Stimulated activated naive CD8-positive, alpha-beta T cell treated with anti-CD3 and anti-CD28 coated beads, Interleukin-15, Interleukin-2, amounts not matched to agents 100 U/mL and 50 U/mL, for 24 hours (primary cell): ENCODE data around the gene YPEL3.
"Not testable (repeated sequence)": the region's sequence is repeated elsewhere in the genome, so short reads cannot be mapped to it uniquely, and the experiment has no call there.

ENCODE experiments used
- ATAC-seq: fragments of 150-1000 bp; cut with Tn5 transposase; one replicate; pipeline ENCODE4 v1.10.0; 2021
- DNase-seq: peaks from one replicate; pipeline ENCODE4 v3.0.0; 2021

The YPEL3 gene

GRCh38 chr16:30116291-30117207 lies 20.5 kb upstream of the YPEL3 start:
- DNase-seq: no peak

GRCh38 chr16:30115238-30115637 lies 19.2 kb upstream of the YPEL3 start:
- DNase-seq: no peak
- no peak for ATAC-seq

More at GRCh38 chr16:30116291-30117207, 20.5 kb upstream of the YPEL3 start:
- ATAC-seq: no peak

- DNase-seq, ATAC-seq: not testable (repeated sequence)
Measured at GRCh38 chr16:30114833-30115232, 18.8 kb upstream of the YPEL3 start.

GRCh38 chr16:30114411-30114810 lies 18.4 kb upstream of the YPEL3 start:
- DNase-seq: no peak
- no peak for ATAC-seq

- DNase-seq: no peak
Measured at GRCh38 chr16:30113711-30114333, 17.8 kb upstream of the YPEL3 start.

GRCh38 chr16:30113031-30113710 lies 17.2 kb upstream of the YPEL3 start, which contains the start of gene GDPD3:
TSS of gene GDPD3 (minus strand) at chr16:30113537. CDS start at chr16:30113478, 59 bp downstream.
- ATAC-seq: peak; percentile 7
- DNase-seq: no peak

More at GRCh38 chr16:30113711-30114333, 17.8 kb upstream of the YPEL3 start:
- no peak for ATAC-seq

GRCh38 chr16:30112197-30113030 lies 16.4 kb upstream of the YPEL3 start:
- DNase-seq: peak; percentile 87
- peak; percentile 81 for ATAC-seq

- DNase-seq (no peak), ATAC-seq (no peak)
Measured at GRCh38 chr16:30110661-30111060, 14.6 kb upstream of the YPEL3 start.

GRCh38 chr16:30108059-30108850 lies 12.2 kb upstream of the YPEL3 start:
- DNase-seq: no peak
- no peak for ATAC-seq

- DNase-seq (no peak), ATAC-seq (no peak)
Measured at GRCh38 chr16:30104492-30104891, 8.5 kb upstream of the YPEL3 start.

GRCh38 chr16:30104090-30104489 lies 8.1 kb upstream of the YPEL3 start:
- DNase-seq (no peak), ATAC-seq (no peak)

GRCh38 chr16:30096862-30097563 lies 1.0 kb upstream of the YPEL3 start:
- DNase-seq (no peak), ATAC-seq (no peak)

GRCh38 chr16:30095166-30096078 lies 591 bp downstream of the YPEL3 start:
- ATAC-seq: no peak
- no peak for DNase-seq

GRCh38 chr16:30094541-30095165 lies 1.4 kb downstream of the YPEL3 start:
- DNase-seq (no peak), ATAC-seq (no peak)

GRCh38 chr16:30092373-30093010 lies 3.5 kb downstream of the YPEL3 start:
- peak; percentile 52 for ATAC-seq
- peak; percentile 89 for DNase-seq

GRCh38 chr16:30091474-30092372 lies 4.3 kb downstream of the YPEL3 start, which contains the start of gene TBX6:
TSS of gene TBX6 (minus strand) at chr16:30091924. CDS start at chr16:30091193, 731 bp downstream.
- ATAC-seq: peak; percentile 88
- peak; percentile 96 for DNase-seq
